ENCODE data around the gene COL23A1.

Gene COL23A1

GRCh38 chr5:178289438-178289837 is 300.8 kb downstream of the COL23A1 start:
- no peak for DNase-seq

- no peak for DNase-seq
These were observed 301.5 kb downstream of the COL23A1 start for GRCh38 chr5:178288401-178289368.

GRCh38 chr5:178287791-178288105 is 302.4 kb downstream of the COL23A1 start:
- DNase-seq: no peak

GRCh38 chr5:178287091-178287790 is 303.0 kb downstream of the COL23A1 start:
- no peak for DNase-seq

GRCh38 chr5:178286226-178287090 is 303.7 kb downstream of the COL23A1 start:
- no peak for DNase-seq

GRCh38 chr5:178285399-178286225 is 304.6 kb downstream of the COL23A1 start:
- no peak for DNase-seq

- no peak for DNase-seq
These were observed 305.2 kb downstream of the COL23A1 start for GRCh38 chr5:178284996-178285395.

GRCh38 chr5:178284093-178284675 is 306.0 kb downstream of the COL23A1 start:
- no peak for DNase-seq

- DNase-seq: no peak
These were observed 306.7 kb downstream of the COL23A1 start for GRCh38 chr5:178283520-178283919.

GRCh38 chr5:178282391-178282790 is 307.8 kb downstream of the COL23A1 start:
- no peak for DNase-seq

- no peak for DNase-seq
These were observed 308.9 kb downstream of the COL23A1 start for GRCh38 chr5:178281331-178281730.

GRCh38 chr5:178280631-178281030 is 309.6 kb downstream of the COL23A1 start:
- no peak for DNase-seq

GRCh38 chr5:178279723-178280438 is 310.3 kb downstream of the COL23A1 start:
- peak; percentile 59 for DNase-seq

- no peak for DNase-seq
These were observed 311.0 kb downstream of the COL23A1 start for GRCh38 chr5:178279026-178279722.

GRCh38 chr5:178278358-178279023 is 311.7 kb downstream of the COL23A1 start:
- DNase-seq: no peak

GRCh38 chr5:178277866-178278265 is 312.3 kb downstream of the COL23A1 start:
- DNase-seq: no peak

GRCh38 chr5:178277346-178277745 is 312.8 kb downstream of the COL23A1 start:
- no peak for DNase-seq

GRCh38 chr5:178274781-178275537 is 315.2 kb downstream of the COL23A1 start:
- DNase-seq: no peak
